Fibroblast of lung (primary cell): ENCODE data around the gene FGR.

Source experiments
- EZH2 ChIP-seq: IDR thresholded peaks from 2 replicates; pipeline ENCODE4 v1.5.1; 2012; ENCODE audit warnings: low read length, control low read depth, mild to moderate bottlenecking; ENCODE audit errors: missing control alignments
- TF ChIP-seq, protein P1 (sequence below), 2 donors: IDR thresholded peaks in 1 of 2; conservative IDR thresholded peaks in 1 of 2; 1 replicate in 1 of 2; 2 replicates in 1 of 2; pipeline ENCODE4 v1.5.1; 2011 to 2012; ENCODE audit warnings: low read length in 2 of 2, control low read depth in 1 of 2, inconsistent platforms in 1 of 2, low read depth in 1 of 2, mild to moderate bottlenecking in 1 of 2

DNA sequence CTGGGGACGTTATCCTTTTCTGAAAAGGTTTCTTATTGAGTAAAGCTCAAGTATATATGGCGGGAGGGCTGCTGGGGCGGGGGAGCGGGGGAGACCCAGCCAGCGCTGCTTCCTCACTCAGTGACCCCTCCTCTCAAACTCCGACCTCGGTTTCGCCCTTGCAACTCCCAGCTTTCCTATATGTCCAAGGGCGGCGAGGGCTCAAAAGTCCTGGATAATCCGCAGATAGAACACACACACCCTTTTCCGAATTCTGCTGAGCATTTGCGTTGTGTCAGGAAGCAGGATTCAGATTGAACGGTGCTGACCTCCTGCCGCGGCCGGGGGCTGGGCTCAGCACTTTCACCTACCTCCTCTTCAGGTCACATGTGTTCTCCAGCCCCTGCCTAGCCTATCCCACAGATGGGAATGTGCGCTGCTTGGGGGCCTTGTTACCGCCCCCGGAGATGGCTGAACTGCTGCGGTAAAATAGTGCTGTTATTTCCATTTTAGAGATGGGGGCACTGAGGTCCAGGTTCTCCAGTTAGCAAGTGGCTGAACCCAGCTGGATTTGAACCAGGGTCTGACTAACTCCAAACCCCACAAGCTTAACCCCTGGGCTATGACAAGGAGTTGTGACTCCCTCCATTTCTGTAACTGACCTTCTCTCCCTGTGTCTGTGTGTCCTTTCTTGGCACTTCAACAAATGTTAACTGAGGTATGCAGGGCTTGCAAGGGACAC, 30.2 kb downstream of the FGR start:
- TF ChIP-seq, protein P1, sequence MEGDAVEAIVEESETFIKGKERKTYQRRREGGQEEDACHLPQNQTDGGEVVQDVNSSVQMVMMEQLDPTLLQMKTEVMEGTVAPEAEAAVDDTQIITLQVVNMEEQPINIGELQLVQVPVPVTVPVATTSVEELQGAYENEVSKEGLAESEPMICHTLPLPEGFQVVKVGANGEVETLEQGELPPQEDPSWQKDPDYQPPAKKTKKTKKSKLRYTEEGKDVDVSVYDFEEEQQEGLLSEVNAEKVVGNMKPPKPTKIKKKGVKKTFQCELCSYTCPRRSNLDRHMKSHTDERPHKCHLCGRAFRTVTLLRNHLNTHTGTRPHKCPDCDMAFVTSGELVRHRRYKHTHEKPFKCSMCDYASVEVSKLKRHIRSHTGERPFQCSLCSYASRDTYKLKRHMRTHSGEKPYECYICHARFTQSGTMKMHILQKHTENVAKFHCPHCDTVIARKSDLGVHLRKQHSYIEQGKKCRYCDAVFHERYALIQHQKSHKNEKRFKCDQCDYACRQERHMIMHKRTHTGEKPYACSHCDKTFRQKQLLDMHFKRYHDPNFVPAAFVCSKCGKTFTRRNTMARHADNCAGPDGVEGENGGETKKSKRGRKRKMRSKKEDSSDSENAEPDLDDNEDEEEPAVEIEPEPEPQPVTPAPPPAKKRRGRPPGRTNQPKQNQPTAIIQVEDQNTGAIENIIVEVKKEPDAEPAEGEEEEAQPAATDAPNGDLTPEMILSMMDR (conservative IDR thresholded peaks at IDR 0.05 in 1 of 2, IDR thresholded peaks at IDR 0.05 in 1 of 2; ENCODE audit: low read depth in 1 of 2, low read length in 2 of 2): no peak
- TF ChIP-seq EZH2: no peak
